ENCODE data around the gene IRAK1BP1. TPM values are rescaled to one million over a fixed set of nuclear protein-coding genes. Genes with fewer than 3 reads are reported as not detected.

IRAK1BP1 gene
- total RNA-seq, 1 experiment from 2014 or later: 2.2 TPM

DNA sequence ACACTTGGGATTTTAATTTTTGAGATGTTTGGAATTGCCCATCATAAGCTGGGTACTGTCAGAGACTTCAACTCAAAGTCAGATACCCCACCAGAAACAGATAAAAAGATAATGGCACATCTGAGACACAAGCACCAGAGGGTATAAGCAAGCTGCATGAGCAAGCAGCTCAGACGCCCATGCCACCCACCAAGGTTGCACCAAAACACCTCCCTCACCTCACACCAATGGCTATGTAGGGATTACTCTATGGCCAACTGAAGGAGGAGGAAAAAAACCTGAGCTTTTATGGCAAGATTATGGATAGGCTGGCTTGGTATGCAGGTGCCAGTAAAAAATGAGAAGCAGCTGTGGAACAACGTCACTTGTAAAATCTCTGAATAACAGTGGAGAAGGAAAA, 3.8 kb upstream of the IRAK1BP1 start:
- no peaks in the 10 kb centered on the region for H3K9me3 ChIP-seq (ENCODE audit: control insufficient read depth, insufficient read depth, low read depth, low read length)
- intact Hi-C loops (cut with micrococcal nuclease; ENCODE audit: unreplicated experiment): no loop called here
- ATAC-seq (no peak), DNase-seq (ENCODE audit: low read depth, low spot score) (no peak)
- in situ Hi-C loops (cut with HindIII; ENCODE audit: low pct_unique_long_range_greater_than_20kb, low sequenced_read_pairs): no loop called here
- no TSS peak for BruUV-seq (replicated peaks)
- H3K27me3 ChIP-seq (ENCODE audit: control insufficient read depth, insufficient read depth, low read length): no peaks in the 10 kb centered on the region
- H3K27ac ChIP-seq (ENCODE audit: low read length): no peak overlapping the region
- CTCF ChIA-PET: no interaction called here
- TF ChIP-seq POLR2AphosphoS5 (IDR thresholded peaks at IDR 0.05; ENCODE audit: low read depth, low read length) (no peak), REST (IDR thresholded peaks at IDR 0.05; ENCODE audit: insufficient read depth in 1 of 2, low read depth in 2 of 2, low read length in 1 of 2) (no peak), SIN3A (IDR thresholded peaks at IDR 0.05; ENCODE audit: borderline replicate concordance, insufficient read depth, low read depth, low read length) (no peak), TCF7L2 (IDR thresholded peaks at IDR 0.05; ENCODE audit: low read depth, low read length) (no peak)
- TF ChIP-seq, protein P1, sequence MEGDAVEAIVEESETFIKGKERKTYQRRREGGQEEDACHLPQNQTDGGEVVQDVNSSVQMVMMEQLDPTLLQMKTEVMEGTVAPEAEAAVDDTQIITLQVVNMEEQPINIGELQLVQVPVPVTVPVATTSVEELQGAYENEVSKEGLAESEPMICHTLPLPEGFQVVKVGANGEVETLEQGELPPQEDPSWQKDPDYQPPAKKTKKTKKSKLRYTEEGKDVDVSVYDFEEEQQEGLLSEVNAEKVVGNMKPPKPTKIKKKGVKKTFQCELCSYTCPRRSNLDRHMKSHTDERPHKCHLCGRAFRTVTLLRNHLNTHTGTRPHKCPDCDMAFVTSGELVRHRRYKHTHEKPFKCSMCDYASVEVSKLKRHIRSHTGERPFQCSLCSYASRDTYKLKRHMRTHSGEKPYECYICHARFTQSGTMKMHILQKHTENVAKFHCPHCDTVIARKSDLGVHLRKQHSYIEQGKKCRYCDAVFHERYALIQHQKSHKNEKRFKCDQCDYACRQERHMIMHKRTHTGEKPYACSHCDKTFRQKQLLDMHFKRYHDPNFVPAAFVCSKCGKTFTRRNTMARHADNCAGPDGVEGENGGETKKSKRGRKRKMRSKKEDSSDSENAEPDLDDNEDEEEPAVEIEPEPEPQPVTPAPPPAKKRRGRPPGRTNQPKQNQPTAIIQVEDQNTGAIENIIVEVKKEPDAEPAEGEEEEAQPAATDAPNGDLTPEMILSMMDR (IDR thresholded peaks at IDR 0.05): no peak
- POLR2A ChIA-PET: no interaction called here
- H3K4me1 ChIP-seq (ENCODE audit: control insufficient read depth, insufficient read depth, low read length): peaks cover 9% of the 10 kb centered on the region
- no peak overlapping the region for H3K4me3 ChIP-seq (ENCODE audit: low read depth in 2 of 2, low read length in 2 of 2)
- no peaks in the 10 kb centered on the region; the same call in 1 of the 2 replicates for H3K36me3 ChIP-seq (ENCODE audit: control insufficient read depth, insufficient read depth, low read length)

- POLR2A ChIA-PET: no interaction called here
- Histone ChIP-seq H3K27me3 (ENCODE audit: control insufficient read depth, insufficient read depth, low read length) (no peaks in the 10 kb centered on the region), H3K4me1 (ENCODE audit: control insufficient read depth, insufficient read depth, low read length) (peaks cover 11% of the 10 kb centered on the region), H3K27ac (ENCODE audit: low read length) (no peak overlapping the region), H3K36me3 (ENCODE audit: control insufficient read depth, insufficient read depth, low read length) (no peaks in the 10 kb centered on the region; the same call in 1 of the 2 replicates), H3K4me3 (ENCODE audit: low read depth in 2 of 2, low read length in 2 of 2) (no peak overlapping the region), H3K9me3 (ENCODE audit: control insufficient read depth, insufficient read depth, low read depth, low read length) (no peaks in the 10 kb centered on the region)
- BruUV-seq (replicated peaks): TSS peak; percentile 47
- intact Hi-C loops (cut with micrococcal nuclease; ENCODE audit: unreplicated experiment): no loop called here
- DNase-seq (ENCODE audit: low read depth, low spot score) (no peak), ATAC-seq (no peak)
- CTCF ChIA-PET: no interaction called here
- TF ChIP-seq SIN3A (IDR thresholded peaks at IDR 0.05; ENCODE audit: borderline replicate concordance, insufficient read depth, low read depth, low read length): no peak
- no peak for TF ChIP-seq TCF7L2 (IDR thresholded peaks at IDR 0.05; ENCODE audit: low read depth, low read length)
- no peak for TF ChIP-seq REST (IDR thresholded peaks at IDR 0.05; ENCODE audit: insufficient read depth in 1 of 2, low read depth in 2 of 2, low read length in 1 of 2)
- TF ChIP-seq, protein P1 (IDR thresholded peaks at IDR 0.05): no peak
- TF ChIP-seq POLR2AphosphoS5 (IDR thresholded peaks at IDR 0.05; ENCODE audit: low read depth, low read length): no peak
- in situ Hi-C loops (cut with HindIII; ENCODE audit: low pct_unique_long_range_greater_than_20kb, low sequenced_read_pairs): no loop called here
Measured at GRCh38 chr6:78864957-78865356, 2.4 kb upstream of the IRAK1BP1 start.
